GM12878 (cell line): Measurements from ENCODE around the gene NUP205. TPM values are rescaled to one million over a fixed set of nuclear protein-coding genes. Genes with fewer than 3 reads are reported as not detected.

Experiments used
- ATAC-seq: fragments of 200-7000 bp; cut with Tn5 transposase; 3 replicates; pipeline ENCODE4 v1.9.1; 2020; ENCODE audit warnings: mild to moderate bottlenecking, moderate library complexity
- BruUV-seq: library from RNA; stranded (reverse); fragments of 400-500 nt; replicated peaks from 2 replicates; lab custom pipeline; 2021; lab: Mats Ljungman, UMichigan
- CTCF ChIA-PET: fragments of 300-600 bp; sonication (Branson Sonifier 250); formaldehyde crosslinking; extraction: SDS; loops from one replicate; lab custom pipeline; 2021; ENCODE audit warnings: inconsistent platforms; lab: Yijun Ruan, JAX
- POLR2A ChIA-PET: fragments of 350-600 bp; formaldehyde crosslinking; extraction: SDS; loops from one replicate; lab custom pipeline; 2021; ENCODE audit warnings: inconsistent platforms; lab: Charles Lee
- RAD21 ChIA-PET: fragments of 300-600 bp; sonication (Branson Sonifier 250); formaldehyde crosslinking; loops from one replicate; lab custom pipeline; 2023; ENCODE audit warnings: antibody characterized with exemption; ENCODE audit not compliant: unreplicated experiment; lab: Charles Lee
- SMC1A ChIA-PET: fragments of 300-600 bp; sonication (Branson Sonifier 250); formaldehyde crosslinking; loops from one replicate; lab custom pipeline; 2023; ENCODE audit not compliant: unreplicated experiment, uncharacterized antibody; lab: Charles Lee
- DNase-seq: peaks from one replicate; pipeline ENCODE4 v3.0.0-alpha.2; 2011; ENCODE audit warnings: low read depth, low spot score
- FAIRE-seq: peaks from 3 replicates; lab custom pipeline; 2011; peaks lifted over from hg19 to GRCh38; lab: Jason Lieb, UNC
- H2AFZ ChIP-seq: 2 replicates; pipeline ENCODE4 v1.6.0; 2011; ENCODE audit warnings: low read depth, low read length, control low read depth; ENCODE audit not compliant: control insufficient read depth
- H3K27ac ChIP-seq: 2 replicates; pipeline ENCODE4 v1.5.1; 2011; ENCODE audit warnings: control low read depth; ENCODE audit not compliant: control insufficient read depth, insufficient read depth
- H3K27me3 ChIP-seq, 2 experiments: replicated peaks in 1 of 2; 2 replicates each; pipeline versions ENCODE4 v1.6.0 to v1.6.1; 2011; ENCODE audit warnings: low read length in 1 of 2; ENCODE audit not compliant: control insufficient read depth in 2 of 2, insufficient read depth in 2 of 2
- H3K36me3 ChIP-seq, 2 experiments: 2 replicates each; pipeline ENCODE4 v1.5.1; 2011; ENCODE audit warnings: low read length in 1 of 2; ENCODE audit not compliant: control insufficient read depth in 2 of 2, insufficient read depth in 2 of 2
- H3K4me1 ChIP-seq: 2 replicates; pipeline ENCODE4 v1.6.1; 2011; ENCODE audit warnings: mild to moderate bottlenecking, low read length, moderate library complexity, mixed read lengths; ENCODE audit not compliant: control insufficient read depth, insufficient read depth
- H3K4me2 ChIP-seq: 2 replicates; pipeline ENCODE4 v1.6.0; 2011; ENCODE audit warnings: control low read depth; ENCODE audit not compliant: control insufficient read depth, insufficient read depth
- H3K4me3 ChIP-seq: fragments of 200-600 bp; sonication (generic); 2 replicates; pipeline ENCODE4 v1.5.1; 2016
- H3K79me2 ChIP-seq: 2 replicates; pipeline ENCODE4 v1.6.0; 2011; ENCODE audit warnings: low read length; ENCODE audit not compliant: control insufficient read depth, insufficient read depth
- H3K9ac ChIP-seq: 2 replicates; pipeline ENCODE4 v1.8.0; 2011; ENCODE audit warnings: low read length, control low read depth, mixed read lengths; ENCODE audit not compliant: control insufficient read depth, insufficient read depth
- H3K9me3 ChIP-seq: replicated peaks from 3 replicates; pipeline ENCODE4 v1.5.1; 2011; ENCODE audit warnings: mild to moderate bottlenecking, low read length; ENCODE audit not compliant: control insufficient read depth, insufficient read depth
- H4K20me1 ChIP-seq: 2 replicates; pipeline ENCODE4 v1.6.0; 2011; ENCODE audit not compliant: control insufficient read depth, insufficient read depth
- BACH1 ChIP-seq: fragments of 450-650 bp; IDR thresholded peaks from 2 replicates; pipeline ENCODE4 v1.6.1; 2017; ENCODE audit warnings: mild to moderate bottlenecking, borderline replicate concordance
- CBX5 ChIP-seq: sonication (generic); IDR thresholded peaks from 2 replicates; pipeline ENCODE4 v1.6.1; 2016; ENCODE audit warnings: low read depth, moderate library complexity, mild to moderate bottlenecking, inconsistent platforms
- DPF2 ChIP-seq: fragments of 450-650 bp; IDR thresholded peaks from 2 replicates; pipeline ENCODE4 v1.6.1; 2017; ENCODE audit warnings: mild to moderate bottlenecking
- EP300 ChIP-seq, 2 experiments: fragments of 150-350 bp in 1 of 2; IDR thresholded peaks; 2 replicates each; pipeline ENCODE4 v1.6.1; 2011 to 2012; ENCODE audit warnings: low read depth in 2 of 2, low read length in 2 of 2, borderline replicate concordance in 1 of 2, improper control_type of control experiment in 1 of 2, inconsistent platforms in 1 of 2; ENCODE audit not compliant: control insufficient read depth in 1 of 2
- ETV6 ChIP-seq, 2 experiments: fragments of 450-650 bp in 1 of 2; IDR thresholded peaks in 1 of 2; conservative IDR thresholded peaks in 1 of 2; 2 replicates each; pipeline ENCODE4 v1.6.1; 2014; ENCODE audit warnings: antibody characterized with exemption in 1 of 2, borderline replicate concordance in 1 of 2, low read depth in 1 of 2, mild to moderate bottlenecking in 1 of 2, moderate library complexity in 1 of 2
- FOS ChIP-seq: IDR thresholded peaks from 3 replicates; pipeline ENCODE4 v1.6.1; 2011; ENCODE audit warnings: borderline replicate concordance; ENCODE audit not compliant: insufficient read length; ENCODE audit errors: extremely low read depth
- HCFC1 ChIP-seq: fragments of 150-350 bp; IDR thresholded peaks from 2 replicates; pipeline ENCODE4 v1.6.1; 2014; ENCODE audit warnings: low read length
- HDAC6 ChIP-seq: fragments of 200-600 bp; sonication (generic); IDR thresholded peaks from one replicate; pipeline ENCODE4 v1.8.0; 2017; ENCODE audit warnings: antibody characterized with exemption; ENCODE audit not compliant: unreplicated experiment
- IRF4 ChIP-seq: IDR thresholded peaks from 2 replicates; pipeline ENCODE4 v1.6.1; 2011; ENCODE audit warnings: low read depth, low read length
- KLF5 ChIP-seq: fragments of 450-650 bp; IDR thresholded peaks from 2 replicates; pipeline ENCODE4 v1.6.1; 2014; ENCODE audit warnings: mild to moderate bottlenecking; ENCODE audit not compliant: partially characterized antibody
- MEF2B ChIP-seq: fragments of 450-650 bp; IDR thresholded peaks from 2 replicates; pipeline ENCODE4 v1.6.1; 2018; ENCODE audit warnings: mild to moderate bottlenecking, moderate library complexity; ENCODE audit not compliant: partially characterized antibody, poor library complexity, severe bottlenecking
- MXI1 ChIP-seq: fragments of 150-350 bp; IDR thresholded peaks from 2 replicates; pipeline ENCODE4 v1.6.1; 2011; ENCODE audit warnings: low read depth, mild to moderate bottlenecking, inconsistent platforms, low read length, improper control_type of control experiment
- NRF1 ChIP-seq: conservative IDR thresholded peaks from 2 replicates; pipeline ENCODE4 v1.6.1; 2011; ENCODE audit warnings: mild to moderate bottlenecking, low read depth, low read length, improper control_type of control experiment
- POU2F2 ChIP-seq: IDR thresholded peaks from 3 replicates; pipeline ENCODE4 v1.6.1; 2011; ENCODE audit warnings: low read depth, mild to moderate bottlenecking, low read length, borderline replicate concordance
- TCF3 ChIP-seq: IDR thresholded peaks from 2 replicates; pipeline ENCODE4 v1.6.1; 2012; ENCODE audit warnings: low read depth, mild to moderate bottlenecking, low read length, borderline replicate concordance; ENCODE audit not compliant: insufficient read depth
- WRNIP1 ChIP-seq: IDR thresholded peaks from 2 replicates; pipeline ENCODE4 v1.6.1; 2011; ENCODE audit warnings: low read depth, low read length, improper control_type of control experiment, borderline replicate concordance
- WGBS: methylation state at CpG from one replicate; pipeline ENCODE4 v1.1.6; 2016; ENCODE audit warnings: low lambda C conversion rate; ENCODE audit not compliant: insufficient replicate concordance, insufficient coverage; ENCODE audit errors: missing lambda C conversion rate; 5-methylcytosine and 5-hydroxymethylcytosine counted together
- in situ Hi-C: fragments of 300-500 bp; cut with MboI; formaldehyde crosslinking; loops from 9 replicates; pipeline ENCODE4 v1.14.3; 2018; ENCODE audit warnings: mixed read lengths
- intact Hi-C: fragments of 100-400 bp; cut with micrococcal nuclease; formaldehyde crosslinking; loops from one replicate; pipeline ENCODE4 v1.14.2; 2022; ENCODE audit not compliant: unreplicated experiment
- polyA plus RNA-seq, 11 experiments: library from polyadenylated mRNA; depleted of rRNA in 4 of 11; unstranded in 6 of 11; stranded (reverse) in 5 of 11; fragments of >200 nt; fragmentation: Nextera tagmentation in 4 of 11; fragmentation: Illumina TruSeq in 1 of 11; extraction: Ambion mirVana in 4 of 11; extraction: Trizol in 1 of 11; gene quantifications; 1 replicate in 1 of 11; 2 replicates in 10 of 11; pipeline versions ENCODE4 v1.2.1 to v1.2.3, GENCODE V29; 2011 to 2016; ENCODE audit warnings: inconsistent platforms in 2 of 11, missing spikeins in 2 of 11, low read depth in 1 of 11
- total RNA-seq, 4 experiments: library from RNA; depleted of rRNA in 3 of 4; stranded (reverse); fragments of >200 nt in 3 of 4; fragmentation: Illumina TruSeq in 1 of 4; extraction: Trizol in 1 of 4; gene quantifications; 2 replicates each; pipeline versions ENCODE4 v1.2.1 to v1.2.3, GENCODE V29; 2013 to 2021
- TF ChIP-seq, protein P1 (sequence below): IDR thresholded peaks from 2 replicates; pipeline ENCODE4 v1.6.1; 2011; ENCODE audit warnings: mild to moderate bottlenecking, low read depth, low read length, moderate library complexity; ENCODE audit not compliant: insufficient replicate concordance
- TF ChIP-seq, protein P2 (sequence below): fragments of 450-650 bp; IDR thresholded peaks from 2 replicates; pipeline ENCODE4 v1.6.1; 2018; ENCODE audit warnings: borderline replicate concordance, mild to moderate bottlenecking; ENCODE audit not compliant: partially characterized antibody
- TF ChIP-seq, protein P3 (sequence below): IDR thresholded peaks from 2 replicates; pipeline ENCODE4 v1.6.1; 2011; ENCODE audit warnings: low read depth, mild to moderate bottlenecking, low read length, moderate library complexity, borderline replicate concordance; ENCODE audit errors: extremely low read depth

The NUP205 gene
- total and polyA plus RNA-seq, 10 of the 15 experiments (the other 5 are each of a cell fraction or from before 2014, with no cell fraction given), result 41.4 to 110 (median 85.9) TPM

DNA sequence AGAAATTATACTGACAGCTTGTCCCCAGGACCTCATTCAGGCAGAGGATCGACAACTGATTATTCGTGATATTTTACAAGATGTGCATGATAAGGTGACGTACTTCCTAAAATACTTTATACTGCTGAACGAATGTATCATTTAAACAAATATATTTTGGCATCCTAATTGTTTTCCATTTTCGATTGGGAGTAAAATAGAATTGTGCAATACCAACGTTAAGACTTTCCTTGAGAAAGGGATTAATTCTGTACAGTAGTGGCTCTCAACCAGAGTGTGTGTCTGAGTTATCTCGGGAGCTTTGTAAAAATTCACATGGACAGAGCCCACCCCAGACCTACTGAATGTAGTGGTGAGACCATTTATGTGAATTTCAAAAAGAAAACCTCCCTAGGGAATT lies 60.8 kb downstream of the NUP205 start (continued):
- TF ChIP-seq, protein P1, sequence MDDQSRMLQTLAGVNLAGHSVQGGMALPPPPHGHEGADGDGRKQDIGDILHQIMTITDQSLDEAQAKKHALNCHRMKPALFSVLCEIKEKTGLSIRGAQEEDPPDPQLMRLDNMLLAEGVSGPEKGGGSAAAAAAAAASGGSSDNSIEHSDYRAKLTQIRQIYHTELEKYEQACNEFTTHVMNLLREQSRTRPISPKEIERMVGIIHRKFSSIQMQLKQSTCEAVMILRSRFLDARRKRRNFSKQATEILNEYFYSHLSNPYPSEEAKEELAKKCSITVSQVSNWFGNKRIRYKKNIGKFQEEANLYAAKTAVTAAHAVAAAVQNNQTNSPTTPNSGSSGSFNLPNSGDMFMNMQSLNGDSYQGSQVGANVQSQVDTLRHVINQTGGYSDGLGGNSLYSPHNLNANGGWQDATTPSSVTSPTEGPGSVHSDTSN, result no peak
- TF ChIP-seq, protein P2, sequence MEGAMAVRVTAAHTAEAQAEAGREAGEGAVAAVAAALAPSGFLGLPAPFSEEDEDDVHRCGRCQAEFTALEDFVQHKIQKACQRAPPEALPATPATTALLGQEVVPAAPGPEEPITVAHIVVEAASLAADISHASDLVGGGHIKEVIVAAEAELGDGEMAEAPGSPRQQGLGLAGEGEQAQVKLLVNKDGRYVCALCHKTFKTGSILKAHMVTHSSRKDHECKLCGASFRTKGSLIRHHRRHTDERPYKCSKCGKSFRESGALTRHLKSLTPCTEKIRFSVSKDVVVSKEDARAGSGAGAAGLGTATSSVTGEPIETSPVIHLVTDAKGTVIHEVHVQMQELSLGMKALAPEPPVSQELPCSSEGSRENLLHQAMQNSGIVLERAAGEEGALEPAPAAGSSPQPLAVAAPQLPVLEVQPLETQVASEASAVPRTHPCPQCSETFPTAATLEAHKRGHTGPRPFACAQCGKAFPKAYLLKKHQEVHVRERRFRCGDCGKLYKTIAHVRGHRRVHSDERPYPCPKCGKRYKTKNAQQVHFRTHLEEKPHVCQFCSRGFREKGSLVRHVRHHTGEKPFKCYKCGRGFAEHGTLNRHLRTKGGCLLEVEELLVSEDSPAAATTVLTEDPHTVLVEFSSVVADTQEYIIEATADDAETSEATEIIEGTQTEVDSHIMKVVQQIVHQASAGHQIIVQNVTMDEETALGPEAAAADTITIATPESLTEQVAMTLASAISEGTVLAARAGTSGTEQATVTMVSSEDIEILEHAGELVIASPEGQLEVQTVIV, result no peak

DNA sequence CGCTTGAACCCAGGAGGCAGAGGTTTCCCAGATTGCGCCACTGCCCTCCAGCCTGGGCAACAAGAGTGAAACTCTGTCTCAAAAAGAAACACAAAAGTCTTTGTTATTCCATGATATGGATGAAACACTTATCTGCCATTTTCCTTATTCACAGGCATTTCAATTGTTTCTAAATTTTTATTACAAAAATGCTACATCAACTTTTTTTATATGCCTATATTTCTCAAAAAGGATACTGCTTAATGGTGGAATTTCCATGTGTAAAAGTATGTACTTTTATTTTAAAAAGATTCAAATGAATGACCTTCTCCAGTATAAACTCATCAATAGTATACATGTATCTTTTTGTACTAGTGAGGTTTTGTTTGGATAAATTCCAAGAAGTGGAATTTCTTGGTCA lies 62.7 kb downstream of the NUP205 start:
- DNase-seq (no peak), ATAC-seq (no peak), FAIRE-seq (no peak)
- in situ Hi-C loops, result no loop called here
- Histone ChIP-seq H3K4me2 (no peak overlapping the region), H3K9me3 (no peaks in the 10 kb centered on the region), H4K20me1 (no peaks in the 10 kb centered on the region), H3K79me2 (no peaks in the 10 kb centered on the region), H2AFZ (no peak overlapping the region), H3K27me3 (no peaks in the 10 kb centered on the region), H3K27ac (no peak overlapping the region), H3K4me1 (no peaks in the 10 kb centered on the region), H3K36me3 (peaks cover 3 to 13% of the 10 kb centered on the region in 2 experiments; a peak in 3 of 4 replicates), H3K4me3 (no peak overlapping the region), H3K9ac (no peak overlapping the region)
- no peak for TF ChIP-seq CBX5
- no peak for TF ChIP-seq WRNIP1
- no peak for TF ChIP-seq POU2F2
- no peak for TF ChIP-seq IRF4
- no peak for TF ChIP-seq ETV6 (conservative IDR thresholded peaks at IDR 0.05 in 1 of 2, IDR thresholded peaks at IDR 0.05 in 1 of 2; ENCODE audit: borderline replicate concordance in 1 of 2, low read depth in 1 of 2)
- TF ChIP-seq EP300 (IDR thresholded peaks at IDR 0.05; ENCODE audit: borderline replicate concordance in 1 of 2, control insufficient read depth in 1 of 2, low read depth in 2 of 2, low read length in 2 of 2), result no peak
- no peak for TF ChIP-seq BACH1
- no peak for TF ChIP-seq HCFC1
- no peak for TF ChIP-seq MXI1
- TF ChIP-seq HDAC6, result no peak
- TF ChIP-seq, protein P3, sequence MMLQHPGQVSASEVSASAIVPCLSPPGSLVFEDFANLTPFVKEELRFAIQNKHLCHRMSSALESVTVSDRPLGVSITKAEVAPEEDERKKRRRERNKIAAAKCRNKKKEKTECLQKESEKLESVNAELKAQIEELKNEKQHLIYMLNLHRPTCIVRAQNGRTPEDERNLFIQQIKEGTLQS, result no peak
- no peak for TF ChIP-seq MEF2B
- TF ChIP-seq FOS, result no peak
- TF ChIP-seq DPF2, result no peak
- no peak for TF ChIP-seq KLF5
- no peak for TF ChIP-seq TCF3
- no peak for TF ChIP-seq NRF1
- CTCF ChIA-PET, result interaction anchor here (1.2 to 3.0 kb wide), 11 partner anchors 10 to 388 kb away, joined by 4 to 31 read pairs (median 6); no protein-coding TSS in a partner anchor
- BruUV-seq, result no TSS peak
- intact Hi-C loops, result no loop called here
- 100% methylated on average over 2 of the region's 2 CpGs for WGBS
- SMC1A ChIA-PET, result interaction anchor here (1.5 to 1.7 kb wide), 2 partner anchors 13 to 25 kb away, joined by 3 to 8 read pairs; no protein-coding TSS in a partner anchor
- RAD21 ChIA-PET, result no interaction called here
- POLR2A ChIA-PET, result no interaction called here
